Measurements from ENCODE around the gene GFOD1. TPM values are rescaled to one million over a fixed set of nuclear protein-coding genes. Genes with fewer than 3 reads are reported as not detected.
A peak's percentile ranks its signal among the peaks of the same experiment; 100 is the strongest.

The GFOD1 gene
- total RNA-seq, 2 donors from 2014 or later: 3.3 to 5.2 TPM

DNA sequence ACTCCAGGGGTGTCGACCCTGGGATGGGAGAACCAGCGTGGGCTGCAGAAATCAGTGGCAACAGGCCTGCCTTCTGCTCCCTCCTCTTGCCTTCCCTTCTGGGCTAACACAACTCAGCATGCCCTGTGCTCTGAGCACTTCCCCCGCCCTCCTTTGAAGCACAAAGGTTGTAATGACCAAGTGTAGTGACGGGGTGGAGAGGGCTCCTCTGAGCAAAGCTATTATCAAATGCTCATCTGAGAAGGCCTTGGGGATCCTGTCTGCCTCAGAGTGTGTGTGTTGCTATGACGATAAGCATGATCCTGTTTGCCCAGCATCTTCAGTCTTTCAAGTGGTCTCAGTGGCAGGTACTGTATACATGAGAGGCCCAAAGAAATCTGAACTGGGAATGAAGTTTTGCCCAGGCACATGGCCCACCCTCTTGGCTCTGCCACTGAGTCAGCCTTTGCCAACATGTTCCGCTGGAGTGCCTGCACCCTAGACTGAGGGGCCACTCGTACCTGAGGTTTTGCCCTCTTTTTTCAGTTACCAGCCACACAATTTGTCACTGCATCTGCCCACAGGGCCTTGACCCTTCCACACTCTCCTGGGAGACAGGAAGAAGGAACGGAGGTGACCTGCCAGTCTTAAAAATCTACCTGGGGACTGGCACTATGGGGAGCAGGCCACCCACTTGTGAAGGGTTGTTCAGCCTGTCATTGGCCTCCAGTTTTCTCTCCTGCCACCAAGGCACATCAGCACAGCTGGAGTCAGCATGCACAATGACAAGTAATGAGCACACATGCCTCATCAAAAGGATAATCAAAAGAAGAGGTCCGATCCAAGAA, 74.5 kb downstream of the GFOD1 start:
- ATAC-seq (replicated peaks in 1 of 2): no peak
- DNase-seq: no peak
- H3K4me3 Mint-ChIP-seq: no peak overlapping the region
- H3K27ac Mint-ChIP-seq: no peak overlapping the region
- no peaks in the 10 kb centered on the region for H3K27me3 Mint-ChIP-seq (ENCODE audit: low read depth)
- H3K9me3 Mint-ChIP-seq: peaks cover 4% of the 10 kb centered on the region in 2 donors
- H3K36me3 Mint-ChIP-seq (ENCODE audit: insufficient read depth in 2 of 2): peaks cover 2% of the 10 kb centered on the region in 2 donors
- no peaks in the 10 kb centered on the region for H3K4me1 Mint-ChIP-seq (ENCODE audit: low read depth)

DNA sequence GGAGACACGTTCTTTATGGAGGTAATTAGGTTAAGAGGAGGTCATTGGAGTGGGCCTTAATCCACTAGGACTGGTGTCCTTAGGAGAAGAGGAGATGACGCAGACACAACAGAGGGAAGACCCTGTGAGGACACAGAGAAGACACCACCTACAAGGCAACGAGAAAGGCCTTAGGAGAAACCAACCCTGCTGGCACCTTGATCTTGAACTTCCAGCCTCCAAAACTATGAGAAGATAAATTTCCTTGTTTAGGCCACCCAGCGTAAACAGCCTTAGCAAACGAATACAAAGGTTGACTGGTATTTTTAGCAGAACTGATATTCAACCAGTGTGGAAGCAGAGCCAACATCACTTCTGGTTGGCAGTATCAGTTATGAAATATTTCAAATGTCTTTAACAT, 75.2 kb downstream of the GFOD1 start:
- Mint-ChIP-seq H3K4me3 (no peak overlapping the region), H3K27me3 (ENCODE audit: low read depth) (no peaks in the 10 kb centered on the region), H3K36me3 (ENCODE audit: insufficient read depth in 2 of 2) (peaks cover 2% of the 10 kb centered on the region in 2 donors), H3K27ac (no peak overlapping the region), H3K9me3 (peaks cover 4% of the 10 kb centered on the region in 2 donors), H3K4me1 (ENCODE audit: low read depth) (no peaks in the 10 kb centered on the region)
- DNase-seq (no peak), ATAC-seq (replicated peaks in 1 of 2) (no peak)

DNA sequence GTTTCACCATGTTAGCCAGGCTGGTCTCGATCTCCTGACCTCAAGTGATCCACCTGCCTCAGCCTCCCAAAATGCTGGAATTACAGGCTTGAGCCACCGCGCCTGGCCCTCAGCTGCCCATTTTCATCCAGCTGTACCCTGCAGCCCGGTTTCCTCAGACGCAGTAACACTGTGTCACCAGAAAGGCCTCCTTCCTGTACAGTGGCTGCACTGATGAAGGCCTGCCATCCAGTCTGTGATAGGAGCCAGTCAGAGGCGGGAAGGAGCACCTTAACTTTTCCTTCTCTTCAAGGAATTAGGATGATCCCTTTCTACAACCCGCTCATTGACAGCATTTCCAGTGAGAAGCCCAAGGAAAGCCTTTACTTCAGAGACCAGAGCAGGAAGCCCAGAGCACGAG, 75.9 kb downstream of the GFOD1 start:
- H3K4me3 Mint-ChIP-seq: no peak overlapping the region
- peaks cover 3 to 4% of the 10 kb centered on the region in 2 donors for H3K9me3 Mint-ChIP-seq
- ATAC-seq (replicated peaks in 1 of 2): no peak
- peaks cover 2% of the 10 kb centered on the region in 2 donors for H3K36me3 Mint-ChIP-seq (ENCODE audit: insufficient read depth in 2 of 2)
- no peak for DNase-seq
- H3K27me3 Mint-ChIP-seq (ENCODE audit: low read depth): no peaks in the 10 kb centered on the region
- H3K4me1 Mint-ChIP-seq (ENCODE audit: low read depth): no peaks in the 10 kb centered on the region
- H3K27ac Mint-ChIP-seq: no peak overlapping the region

DNA sequence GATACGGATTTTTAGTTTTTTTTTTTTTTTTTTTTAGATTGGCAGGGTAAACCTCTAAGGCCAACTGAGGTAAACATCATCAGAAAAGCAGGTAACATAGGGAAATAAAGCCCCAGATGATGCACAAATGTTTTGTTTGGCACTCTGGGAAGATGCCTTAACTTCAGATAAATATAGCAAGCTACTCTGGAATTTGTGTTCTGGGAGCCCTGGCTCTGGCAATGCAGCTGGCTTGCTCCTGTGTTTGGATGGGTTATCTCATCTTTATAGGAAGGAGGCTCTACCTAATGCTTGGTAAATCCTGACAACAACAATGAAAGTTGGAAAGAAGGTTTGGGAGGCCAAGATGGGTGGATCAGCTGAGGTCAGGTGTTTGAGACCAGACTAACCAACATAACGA, 77.4 kb downstream of the GFOD1 start:
- Mint-ChIP-seq H3K4me1 (ENCODE audit: low read depth) (no peaks in the 10 kb centered on the region), H3K27ac (no peak overlapping the region), H3K9me3 (no peaks in the 10 kb centered on the region), H3K4me3 (no peak overlapping the region), H3K36me3 (ENCODE audit: insufficient read depth in 2 of 2) (no peaks in the 10 kb centered on the region), H3K27me3 (ENCODE audit: low read depth) (no peaks in the 10 kb centered on the region)
- ATAC-seq (replicated peaks in 1 of 2) (no peak), DNase-seq (no peak)

DNA sequence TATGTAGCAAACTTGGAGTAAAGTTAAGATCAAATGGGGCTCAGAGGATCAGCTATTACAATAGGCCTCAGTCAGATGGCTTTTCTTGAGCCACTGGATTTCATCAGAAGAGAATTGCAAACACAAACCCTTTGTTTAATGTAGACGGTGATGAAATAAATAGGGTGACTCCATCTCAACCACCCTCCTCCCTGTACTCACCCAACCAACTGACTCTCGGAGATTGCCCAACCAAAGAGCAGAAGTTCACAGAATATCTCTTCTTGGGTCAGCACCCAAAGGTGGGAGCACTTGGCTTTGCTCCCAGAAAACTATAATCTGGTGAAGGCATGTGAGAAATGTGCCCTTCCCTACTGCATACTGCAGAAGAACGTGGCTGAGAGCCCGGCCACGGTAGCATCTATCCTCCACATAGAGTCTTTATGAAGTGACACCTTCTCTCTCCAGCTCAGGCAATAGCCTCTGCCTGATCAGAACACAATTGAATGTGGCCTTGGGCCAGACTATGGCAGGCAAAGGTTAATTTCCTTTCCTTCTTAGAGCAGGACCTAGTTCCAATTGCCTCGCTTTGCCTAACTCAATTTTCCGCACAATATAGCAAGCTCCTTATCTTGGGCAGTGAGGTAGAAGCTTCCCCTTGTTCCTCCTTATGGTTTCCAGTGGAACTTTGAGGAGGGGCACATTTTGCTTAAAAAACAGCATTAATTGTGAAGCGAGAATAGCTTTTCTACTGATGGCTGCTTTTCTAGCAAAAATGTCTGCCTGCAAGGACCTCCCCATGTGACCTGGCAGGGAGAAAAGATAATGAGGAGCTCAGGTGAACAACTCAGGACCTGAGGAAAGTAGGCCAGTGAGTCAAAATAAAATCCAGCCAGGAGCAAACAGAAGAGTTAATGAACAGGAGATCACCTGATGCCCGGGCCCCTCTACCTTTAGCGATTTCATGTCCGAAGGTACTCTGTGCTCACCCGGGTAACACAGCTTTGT, 79.4 kb downstream of the GFOD1 start:
- Mint-ChIP-seq H3K9me3 (no peaks in the 10 kb centered on the region), H3K4me1 (ENCODE audit: low read depth) (no peaks in the 10 kb centered on the region), H3K4me3 (no peak overlapping the region), H3K27ac (no peak overlapping the region), H3K36me3 (ENCODE audit: insufficient read depth in 2 of 2) (no peaks in the 10 kb centered on the region), H3K27me3 (ENCODE audit: low read depth) (no peaks in the 10 kb centered on the region)
- DNase-seq (no peak), ATAC-seq (replicated peaks in 1 of 2) (no peak)

DNA sequence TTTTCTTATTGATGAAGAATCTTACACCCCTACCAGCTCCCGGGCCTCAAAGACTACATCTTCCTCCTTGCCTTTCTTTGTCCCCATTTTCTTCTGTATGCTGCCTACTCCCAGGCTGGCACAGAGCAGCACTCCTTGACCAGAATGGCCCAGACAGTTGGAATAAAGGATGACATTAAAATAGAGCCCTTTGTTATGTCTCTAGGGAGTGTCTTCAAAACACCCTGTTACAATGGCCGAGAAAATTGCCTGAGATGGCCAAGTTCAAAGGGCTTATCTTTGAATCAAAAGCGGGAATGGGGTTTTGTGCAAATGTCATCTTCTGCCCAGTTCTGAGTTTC, 80.1 kb downstream of the GFOD1 start:
- Mint-ChIP-seq H3K4me1 (ENCODE audit: low read depth) (no peaks in the 10 kb centered on the region), H3K36me3 (ENCODE audit: insufficient read depth in 2 of 2) (no peaks in the 10 kb centered on the region), H3K27ac (no peak overlapping the region), H3K4me3 (no peak overlapping the region), H3K27me3 (ENCODE audit: low read depth) (no peaks in the 10 kb centered on the region), H3K9me3 (no peaks in the 10 kb centered on the region)
- ATAC-seq (replicated peaks in 1 of 2) (no peak), DNase-seq (no peak)

DNA sequence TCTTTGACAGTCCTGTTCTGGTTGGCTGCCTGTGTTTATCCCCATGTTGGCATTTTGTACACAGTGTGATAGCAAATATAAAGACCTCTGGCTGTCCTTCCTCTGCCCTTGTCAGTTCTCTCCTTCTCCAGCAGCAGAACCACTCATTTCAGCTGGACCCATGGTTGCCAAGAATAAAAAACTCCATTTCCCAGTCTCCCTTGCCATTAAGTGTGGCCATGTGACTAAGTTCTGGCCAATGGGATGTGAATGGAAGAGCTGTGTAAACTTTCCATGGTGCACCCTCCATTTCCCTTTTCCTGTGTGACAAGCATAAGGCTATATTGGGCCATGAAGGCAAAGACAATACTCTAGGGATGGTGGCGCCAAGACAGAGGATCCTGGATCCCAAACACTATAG, 80.6 kb downstream of the GFOD1 start:
- H3K9me3 Mint-ChIP-seq: no peaks in the 10 kb centered on the region
- no peak overlapping the region for H3K27ac Mint-ChIP-seq
- no peak for DNase-seq
- H3K4me1 Mint-ChIP-seq (ENCODE audit: low read depth): no peaks in the 10 kb centered on the region
- no peak for ATAC-seq (replicated peaks in 1 of 2)
- no peaks in the 10 kb centered on the region for H3K27me3 Mint-ChIP-seq (ENCODE audit: low read depth)
- H3K36me3 Mint-ChIP-seq (ENCODE audit: insufficient read depth in 2 of 2): no peaks in the 10 kb centered on the region
- H3K4me3 Mint-ChIP-seq: no peak overlapping the region

DNA sequence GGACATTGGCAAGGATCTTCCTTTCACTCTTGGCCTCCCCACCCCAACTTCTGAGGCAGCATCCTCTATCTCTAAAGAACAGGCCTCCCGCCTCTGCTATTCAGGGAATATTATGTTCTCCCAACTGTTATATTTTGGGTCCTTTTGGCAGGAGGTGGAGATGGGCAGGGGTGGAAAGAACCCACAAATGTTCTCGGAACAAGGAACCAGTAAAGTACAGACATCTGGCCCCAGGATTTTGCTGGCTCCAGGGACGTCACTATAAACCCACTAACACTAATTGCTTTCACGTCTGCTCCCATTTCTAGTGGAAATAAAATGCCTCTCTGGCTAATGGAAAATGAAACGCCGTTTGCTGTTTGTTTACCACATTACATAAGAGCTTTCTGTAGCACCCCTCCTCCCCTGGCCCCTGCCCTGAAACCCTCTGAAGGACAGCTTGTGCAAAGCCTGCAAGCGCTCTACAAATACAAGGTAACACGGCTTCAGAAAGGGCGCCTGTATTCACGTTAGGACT, 81.4 kb downstream of the GFOD1 start:
- DNase-seq (no peak), ATAC-seq (replicated peaks in 1 of 2) (no peak)
- H3K4me1 Mint-ChIP-seq (ENCODE audit: low read depth): peaks cover 4% of the 10 kb centered on the region
- no peaks in the 10 kb centered on the region for H3K27me3 Mint-ChIP-seq (ENCODE audit: low read depth)
- H3K9me3 Mint-ChIP-seq: no peaks in the 10 kb centered on the region
- H3K36me3 Mint-ChIP-seq (ENCODE audit: insufficient read depth in 2 of 2): no peaks in the 10 kb centered on the region
- no peak overlapping the region for H3K27ac Mint-ChIP-seq
- H3K4me3 Mint-ChIP-seq: no peak overlapping the region

DNA sequence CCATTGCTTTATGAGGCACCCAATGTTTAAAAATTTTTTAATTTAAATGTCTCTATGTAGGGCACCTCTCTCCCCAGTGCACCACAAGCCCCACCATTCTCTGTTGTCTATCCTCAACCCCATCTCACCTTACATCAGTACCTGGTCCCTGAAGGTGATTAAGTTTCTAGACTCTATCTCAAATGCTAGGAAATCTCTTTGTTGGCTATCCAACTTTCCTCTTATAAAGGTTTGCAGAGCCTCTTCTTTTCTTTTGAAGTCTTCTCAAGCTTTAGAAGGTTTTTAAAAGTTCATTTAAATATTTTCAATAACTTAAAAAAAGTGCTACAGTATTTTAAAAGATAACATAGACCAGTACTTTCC, 82.5 kb downstream of the GFOD1 start:
- ATAC-seq (replicated peaks in 1 of 2) (no peak), DNase-seq (no peak)
- Mint-ChIP-seq H3K9me3 (no peaks in the 10 kb centered on the region), H3K27me3 (ENCODE audit: low read depth) (no peaks in the 10 kb centered on the region), H3K4me3 (no peak overlapping the region), H3K27ac (no peak overlapping the region), H3K36me3 (ENCODE audit: insufficient read depth in 2 of 2) (no peaks in the 10 kb centered on the region), H3K4me1 (ENCODE audit: low read depth) (peaks cover 13% of the 10 kb centered on the region)

DNA sequence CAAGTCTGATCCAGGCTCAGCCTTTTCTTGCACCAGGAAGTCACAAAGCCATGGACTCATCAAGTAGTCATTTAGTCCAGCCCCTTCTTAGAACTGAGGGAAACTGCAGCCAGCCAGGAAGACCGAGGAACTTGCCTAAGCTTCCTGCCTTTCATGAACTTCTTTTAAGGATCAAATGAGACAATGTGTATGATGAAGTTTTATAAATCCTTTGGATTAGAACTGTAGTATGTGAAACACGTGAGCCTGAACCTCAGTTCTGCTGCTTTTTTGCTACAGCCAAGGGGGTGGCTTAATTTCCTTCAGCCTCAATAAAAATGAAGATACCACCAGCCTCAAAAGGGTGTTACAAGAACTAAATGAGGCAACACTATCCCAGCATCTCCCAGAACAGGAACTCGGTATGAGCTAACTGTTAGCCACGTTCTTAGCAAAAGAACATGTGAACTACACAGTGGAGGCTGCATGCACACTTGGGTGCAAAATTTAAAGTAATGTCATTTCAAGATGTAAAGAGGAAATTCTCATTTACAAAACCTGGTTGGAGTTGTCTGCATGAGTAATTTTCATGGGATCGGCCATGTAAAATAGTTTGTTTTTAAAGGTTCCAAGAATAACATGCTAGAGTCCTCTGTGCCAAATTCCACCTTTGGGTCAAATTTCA, 83.0 kb downstream of the GFOD1 start:
- no peak overlapping the region for H3K4me3 Mint-ChIP-seq
- H3K36me3 Mint-ChIP-seq (ENCODE audit: insufficient read depth in 2 of 2): no peaks in the 10 kb centered on the region
- no peaks in the 10 kb centered on the region for H3K9me3 Mint-ChIP-seq
- DNase-seq: no peak
- H3K27ac Mint-ChIP-seq: no peak overlapping the region
- no peak for ATAC-seq (replicated peaks in 1 of 2)
- peaks cover 13% of the 10 kb centered on the region for H3K4me1 Mint-ChIP-seq (ENCODE audit: low read depth)
- H3K27me3 Mint-ChIP-seq (ENCODE audit: low read depth): no peaks in the 10 kb centered on the region

DNA sequence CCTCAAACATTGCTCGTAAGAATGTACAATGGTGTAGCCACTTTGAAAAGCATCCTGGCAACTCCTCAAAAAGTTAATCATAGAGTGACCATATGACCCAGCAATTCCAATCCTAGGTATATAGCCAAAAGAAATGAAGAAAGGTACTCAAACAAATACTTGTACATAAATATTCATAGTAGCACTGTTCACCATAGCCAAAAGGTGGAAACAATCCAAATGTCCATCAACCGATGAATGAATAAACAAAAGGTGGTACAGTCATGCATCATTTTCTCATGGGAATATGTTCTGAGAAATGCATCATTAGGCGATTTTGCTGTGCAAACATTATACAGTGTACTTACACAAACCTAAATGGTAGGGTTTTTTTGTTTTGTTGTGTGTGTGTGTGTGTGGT, 84.7 kb downstream of the GFOD1 start:
- Mint-ChIP-seq H3K27ac (no peak overlapping the region), H3K4me3 (no peak overlapping the region), H3K9me3 (no peaks in the 10 kb centered on the region), H3K27me3 (ENCODE audit: low read depth) (no peaks in the 10 kb centered on the region), H3K4me1 (ENCODE audit: low read depth) (peaks cover 13% of the 10 kb centered on the region), H3K36me3 (ENCODE audit: insufficient read depth in 2 of 2) (no peaks in the 10 kb centered on the region)
- no peak for DNase-seq
- no peak for ATAC-seq (replicated peaks in 1 of 2)

DNA sequence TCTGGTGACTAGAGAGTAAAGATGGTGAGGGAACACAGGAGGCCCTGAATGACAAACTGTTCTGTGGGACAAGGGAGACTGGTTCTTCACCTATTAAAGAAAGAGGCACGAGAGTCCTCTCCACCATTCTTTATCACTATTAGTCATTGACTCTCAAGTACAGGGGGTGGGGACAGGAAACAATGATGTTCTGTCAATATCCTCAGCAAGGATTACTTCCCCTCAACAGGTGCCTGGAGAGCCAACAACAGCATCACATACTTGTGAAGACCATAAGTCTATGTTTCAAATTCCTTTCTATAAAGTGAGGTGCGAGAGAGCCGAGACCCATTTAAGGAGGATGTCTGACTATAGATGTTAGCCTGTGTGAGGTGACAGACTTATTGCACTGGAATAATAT, 86.6 kb downstream of the GFOD1 start:
- Mint-ChIP-seq H3K4me3 (no peak overlapping the region), H3K27me3 (ENCODE audit: low read depth) (no peaks in the 10 kb centered on the region), H3K27ac (no peak overlapping the region), H3K9me3 (no peaks in the 10 kb centered on the region), H3K4me1 (ENCODE audit: low read depth) (peaks cover 13% of the 10 kb centered on the region), H3K36me3 (ENCODE audit: insufficient read depth in 2 of 2) (no peaks in the 10 kb centered on the region)
- no peak for DNase-seq
- peak in 1 of 2 donors; percentile 44 for ATAC-seq (replicated peaks in 1 of 2)

DNA sequence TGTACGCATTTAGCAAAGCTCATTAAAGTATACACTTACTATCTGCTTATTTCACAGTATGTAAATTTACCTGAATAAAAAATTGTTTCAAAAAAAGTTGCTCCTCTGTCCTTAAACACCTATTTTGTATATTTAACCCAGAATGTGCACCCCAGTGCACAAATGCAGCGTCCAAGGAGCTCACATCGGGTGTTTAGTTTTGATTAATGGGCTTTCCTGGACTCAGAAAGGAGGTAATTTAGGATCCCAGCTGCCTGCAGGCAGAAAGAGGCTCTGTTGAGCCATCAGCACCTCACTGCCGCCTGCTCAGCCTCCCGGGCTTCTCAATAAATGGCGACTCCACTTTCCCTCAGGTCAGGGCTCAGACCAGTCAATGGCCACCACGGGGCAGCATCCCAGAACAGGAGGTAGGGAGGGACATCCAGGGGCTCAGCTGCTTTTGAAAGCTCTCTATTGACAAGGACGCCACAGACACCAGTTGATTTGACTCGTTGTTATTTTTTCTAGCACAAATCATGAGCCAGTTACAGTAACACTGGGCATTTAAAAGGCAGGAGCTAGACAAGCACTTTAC, 88.9 kb downstream of the GFOD1 start:
- Mint-ChIP-seq H3K36me3 (ENCODE audit: insufficient read depth in 2 of 2) (no peaks in the 10 kb centered on the region), H3K4me1 (ENCODE audit: low read depth) (peaks cover 13% of the 10 kb centered on the region), H3K4me3 (no peak overlapping the region), H3K9me3 (no peaks in the 10 kb centered on the region), H3K27me3 (ENCODE audit: low read depth) (no peaks in the 10 kb centered on the region), H3K27ac (no peak overlapping the region)
- no peak for ATAC-seq (replicated peaks in 1 of 2)
- no peak for DNase-seq
